A549 (cell line): ENCODE results near the gene TRMT44. TPM values are rescaled to one million over a fixed set of nuclear protein-coding genes. Genes with fewer than 3 reads are reported as not detected.

Experiments
- ATAC-seq, 2 experiments: fragments of 200-7000 bp in 1 of 2; fragments of >200 bp in 1 of 2; cut with Nextera tagmentation in 1 of 2; cut with Tn5 transposase in 1 of 2; 3 replicates each; pipeline versions ENCODE4 v1.8.0 to v1.9.1; 2018 to 2020; ENCODE audit warnings: mild to moderate bottlenecking in 1 of 2, moderate library complexity in 1 of 2
- CTCF ChIA-PET: fragments of 300-600 bp; sonication (Branson Sonifier 250); formaldehyde crosslinking; extraction: SDS; loops from one replicate; lab custom pipeline; 2021; ENCODE audit warnings: antibody characterized with exemption, inconsistent platforms; lab: Yijun Ruan, JAX
- POLR2A ChIA-PET: fragments of 350-600 bp; formaldehyde crosslinking; extraction: SDS; loops from one replicate; lab custom pipeline; 2021; ENCODE audit warnings: antibody characterized with exemption, inconsistent platforms; lab: Yijun Ruan, JAX
- DNase-seq, 2 experiments: peaks; one replicate each; pipeline versions ENCODE4 v3.0.0 to v3.0.0-alpha.2; 2011 to 2016; ENCODE audit warnings: low read depth in 1 of 2, low spot score in 1 of 2
- FAIRE-seq: peaks from 2 replicates; lab custom pipeline; 2011; peaks lifted over from hg19 to GRCh38; lab: Jason Lieb, UNC
- H3K27ac ChIP-seq, 2 experiments: fragments of >200 bp; sonication (Bioruptor Twin); formaldehyde crosslinking; 3 replicates each; pipeline ENCODE4 v1.5.1; 2016 to 2017
- H3K4me1 ChIP-seq: fragments of >200 bp; sonication (Bioruptor Twin); formaldehyde crosslinking; 3 replicates; pipeline ENCODE4 v1.6.1; 2016
- H3K4me2 ChIP-seq: fragments of >200 bp; sonication (Bioruptor Twin); formaldehyde crosslinking; 3 replicates; pipeline ENCODE4 v1.6.1; 2016
- H3K4me3 ChIP-seq: fragments of >200 bp; sonication (Bioruptor Twin); formaldehyde crosslinking; 3 replicates; pipeline ENCODE4 v1.5.1; 2016
- H3K9me3 ChIP-seq: fragments of >200 bp; sonication (Bioruptor Twin); formaldehyde crosslinking; 3 replicates; pipeline ENCODE4 v1.6.1; 2016
- BCL3 ChIP-seq: fragments of >200 bp; sonication (Bioruptor Twin); formaldehyde crosslinking; IDR thresholded peaks from 3 replicates; pipeline ENCODE4 v1.6.1; 2016
- BHLHE40 ChIP-seq: IDR thresholded peaks from 2 replicates; pipeline ENCODE4 v1.6.1; 2012; ENCODE audit warnings: low read depth, low read length, inconsistent platforms
- CHD2 ChIP-seq: fragments of 150-350 bp; IDR thresholded peaks from 2 replicates; pipeline ENCODE4 v1.6.1; 2014; ENCODE audit warnings: low read length; ENCODE audit not compliant: partially characterized antibody
- CHD4 ChIP-seq: fragments of 200-600 bp; sonication (generic); IDR thresholded peaks from 2 replicates; pipeline ENCODE4 v1.6.1; 2016; ENCODE audit warnings: antibody characterized with exemption, mild to moderate bottlenecking, borderline replicate concordance
- ELK1 ChIP-seq: fragments of 150-350 bp; IDR thresholded peaks from 2 replicates; pipeline ENCODE4 v1.6.1; 2014; ENCODE audit warnings: low read depth, mild to moderate bottlenecking, low read length
- EP300 ChIP-seq, 2 experiments: fragments of >200 bp; sonication (Bioruptor Twin); formaldehyde crosslinking; IDR thresholded peaks; 2 replicates in 1 of 2; 3 replicates in 1 of 2; pipeline ENCODE4 v1.6.1; 2016 to 2017
- FOSB ChIP-seq: fragments of 250-450 bp; sonication (Bioruptor Pico); IDR thresholded peaks from 2 replicates; pipeline ENCODE4 v1.5.0; 2020; ENCODE audit warnings: mild to moderate bottlenecking, moderate library complexity
- FOSL2 ChIP-seq, 2 experiments: fragments of 450-650 bp in 1 of 2; fragments of >200 bp in 1 of 2; sonication (Bioruptor Twin) in 1 of 2; formaldehyde crosslinking; IDR thresholded peaks; 2 replicates each; pipeline versions ENCODE4 v1.5.0 to v1.6.1; 2016 to 2020; ENCODE audit warnings: mild to moderate bottlenecking in 1 of 2, moderate library complexity in 1 of 2
- GATA3 ChIP-seq: IDR thresholded peaks from 2 replicates; pipeline ENCODE4 v1.6.1; 2012; ENCODE audit warnings: borderline replicate concordance
- HDAC2 ChIP-seq: fragments of 200-600 bp; sonication (generic); IDR thresholded peaks from 2 replicates; pipeline ENCODE4 v1.6.1; 2016
- HOXB13 ChIP-seq: fragments of 250-450 bp; sonication (Bioruptor Pico); IDR thresholded peaks from 2 replicates; pipeline ENCODE4 v1.5.0; 2020; ENCODE audit warnings: low read depth, mild to moderate bottlenecking, moderate library complexity
- JUNB ChIP-seq: fragments of >200 bp; sonication (Bioruptor Twin); formaldehyde crosslinking; IDR thresholded peaks from 2 replicates; pipeline ENCODE4 v1.6.1; 2016
- KDM5A ChIP-seq: fragments of 200-600 bp; sonication (generic); IDR thresholded peaks from 2 replicates; pipeline ENCODE4 v1.6.1; 2016; ENCODE audit warnings: antibody characterized with exemption, mild to moderate bottlenecking
- MAFK ChIP-seq: fragments of 450-650 bp; IDR thresholded peaks from 2 replicates; pipeline ENCODE4 v1.6.1; 2014; ENCODE audit not compliant: partially characterized antibody
- NFE2L2 ChIP-seq: fragments of 150-350 bp; conservative IDR thresholded peaks from 2 replicates; pipeline ENCODE4 v1.6.1; 2014; ENCODE audit warnings: low read length
- NPAS2 ChIP-seq: fragments of 250-450 bp; sonication (Bioruptor Pico); IDR thresholded peaks from 2 replicates; pipeline ENCODE4 v1.8.0; 2022; ENCODE audit warnings: mild to moderate bottlenecking, moderate library complexity, borderline replicate concordance
- NR3C1 ChIP-seq: fragments of >200 bp; sonication (Bioruptor Twin); formaldehyde crosslinking; IDR thresholded peaks from 3 replicates; pipeline ENCODE4 v1.6.1; 2017
- POLR2A ChIP-seq: IDR thresholded peaks from 2 replicates; pipeline ENCODE4 v1.6.1; 2012; ENCODE audit warnings: mild to moderate bottlenecking, low read length
- RCOR1 ChIP-seq: fragments of 150-350 bp; IDR thresholded peaks from 2 replicates; pipeline ENCODE4 v1.6.1; 2014; ENCODE audit warnings: antibody characterized with exemption, low read length, low read depth
- TFCP2L1 ChIP-seq: fragments of 250-450 bp; sonication (Bioruptor Pico); IDR thresholded peaks from 2 replicates; pipeline ENCODE4 v1.5.0; 2021; ENCODE audit warnings: mild to moderate bottlenecking
- USF2 ChIP-seq: fragments of 450-650 bp; IDR thresholded peaks from 2 replicates; pipeline ENCODE4 v1.6.1; 2014; ENCODE audit warnings: antibody characterized with exemption
- ZNF302 ChIP-seq: fragments of 250-450 bp; sonication (Bioruptor Pico); IDR thresholded peaks from 2 replicates; pipeline ENCODE4 v1.9.0; 2021; ENCODE audit warnings: inconsistent platforms, mild to moderate bottlenecking, moderate library complexity
- WGBS: methylation state at CpG from one replicate; pipeline ENCODE4 v1.1.6; 2017; ENCODE audit errors: missing lambda C conversion rate; 5-methylcytosine and 5-hydroxymethylcytosine counted together
- polyA plus RNA-seq, 4 experiments: library from polyadenylated mRNA; depleted of rRNA in 3 of 4; stranded (reverse); fragments of >200 nt; fragmentation: RNase III in 1 of 4; extraction: RNeasy Plus Mini Kit Qiagen cat#74134 plus additional on column Dnase treatment in 1 of 4; gene quantifications; 2 replicates in 3 of 4; 3 replicates in 1 of 4; pipeline ENCODE4 v1.2.3, GENCODE V29; 2011 to 2017
- TF ChIP-seq, protein P1 (sequence below): fragments of 200-600 bp; sonication (generic); IDR thresholded peaks from 2 replicates; pipeline ENCODE4 v1.6.1; 2016; ENCODE audit warnings: antibody characterized with exemption, mild to moderate bottlenecking, moderate library complexity
- TF ChIP-seq, protein P2 (sequence below): fragments of >200 bp; sonication (Bioruptor Twin); formaldehyde crosslinking; IDR thresholded peaks from 3 replicates; pipeline ENCODE4 v1.5.1; 2016
- TF ChIP-seq, protein P3 (sequence below): IDR thresholded peaks from 2 replicates; pipeline ENCODE4 v1.6.1; 2012

Gene TRMT44
- polyA plus RNA-seq, 2 of the 4 experiments (the other 2 are of a cell fraction) = 5.0 to 7.0 TPM

GRCh38 chr4:8403976-8404375, 36.6 kb upstream of the TRMT44 start (continued):
- TF ChIP-seq, protein P1, sequence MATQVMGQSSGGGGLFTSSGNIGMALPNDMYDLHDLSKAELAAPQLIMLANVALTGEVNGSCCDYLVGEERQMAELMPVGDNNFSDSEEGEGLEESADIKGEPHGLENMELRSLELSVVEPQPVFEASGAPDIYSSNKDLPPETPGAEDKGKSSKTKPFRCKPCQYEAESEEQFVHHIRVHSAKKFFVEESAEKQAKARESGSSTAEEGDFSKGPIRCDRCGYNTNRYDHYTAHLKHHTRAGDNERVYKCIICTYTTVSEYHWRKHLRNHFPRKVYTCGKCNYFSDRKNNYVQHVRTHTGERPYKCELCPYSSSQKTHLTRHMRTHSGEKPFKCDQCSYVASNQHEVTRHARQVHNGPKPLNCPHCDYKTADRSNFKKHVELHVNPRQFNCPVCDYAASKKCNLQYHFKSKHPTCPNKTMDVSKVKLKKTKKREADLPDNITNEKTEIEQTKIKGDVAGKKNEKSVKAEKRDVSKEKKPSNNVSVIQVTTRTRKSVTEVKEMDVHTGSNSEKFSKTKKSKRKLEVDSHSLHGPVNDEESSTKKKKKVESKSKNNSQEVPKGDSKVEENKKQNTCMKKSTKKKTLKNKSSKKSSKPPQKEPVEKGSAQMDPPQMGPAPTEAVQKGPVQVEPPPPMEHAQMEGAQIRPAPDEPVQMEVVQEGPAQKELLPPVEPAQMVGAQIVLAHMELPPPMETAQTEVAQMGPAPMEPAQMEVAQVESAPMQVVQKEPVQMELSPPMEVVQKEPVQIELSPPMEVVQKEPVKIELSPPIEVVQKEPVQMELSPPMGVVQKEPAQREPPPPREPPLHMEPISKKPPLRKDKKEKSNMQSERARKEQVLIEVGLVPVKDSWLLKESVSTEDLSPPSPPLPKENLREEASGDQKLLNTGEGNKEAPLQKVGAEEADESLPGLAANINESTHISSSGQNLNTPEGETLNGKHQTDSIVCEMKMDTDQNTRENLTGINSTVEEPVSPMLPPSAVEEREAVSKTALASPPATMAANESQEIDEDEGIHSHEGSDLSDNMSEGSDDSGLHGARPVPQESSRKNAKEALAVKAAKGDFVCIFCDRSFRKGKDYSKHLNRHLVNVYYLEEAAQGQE = no peak
- TF ChIP-seq ELK1 (no peak), MAFK (no peak), JUNB (no peak), POLR2A (no peak), USF2 (no peak)

- peaks cover 8% of the 10 kb centered on the region; the same call in 1 of the 3 replicates for H3K4me1 ChIP-seq
- FAIRE-seq = no peak
- no peak for DNase-seq
- TF ChIP-seq NPAS2 (no peak), CHD4 (no peak), HOXB13 (CRISPR knock-in tag) (no peak), TFCP2L1 (CRISPR knock-in tag) (no peak), KDM5A (no peak), HDAC2 (no peak), CHD2 (no peak), EP300 (IDR thresholded peaks at IDR 0.05) (no peak), RCOR1 (no peak), JUNB (no peak), FOSL2 (IDR thresholded peaks at IDR 0.05) (no peak), FOSL2 (CRISPR knock-in tag; IDR thresholded peaks at IDR 0.05) (no peak), BCL3 (no peak), BHLHE40 (no peak), FOSB (CRISPR knock-in tag) (no peak), ZNF302 (CRISPR knock-in tag) (no peak), GATA3 (no peak), NFE2L2 (no peak), NR3C1 (no peak)
- TF ChIP-seq, protein P2, sequence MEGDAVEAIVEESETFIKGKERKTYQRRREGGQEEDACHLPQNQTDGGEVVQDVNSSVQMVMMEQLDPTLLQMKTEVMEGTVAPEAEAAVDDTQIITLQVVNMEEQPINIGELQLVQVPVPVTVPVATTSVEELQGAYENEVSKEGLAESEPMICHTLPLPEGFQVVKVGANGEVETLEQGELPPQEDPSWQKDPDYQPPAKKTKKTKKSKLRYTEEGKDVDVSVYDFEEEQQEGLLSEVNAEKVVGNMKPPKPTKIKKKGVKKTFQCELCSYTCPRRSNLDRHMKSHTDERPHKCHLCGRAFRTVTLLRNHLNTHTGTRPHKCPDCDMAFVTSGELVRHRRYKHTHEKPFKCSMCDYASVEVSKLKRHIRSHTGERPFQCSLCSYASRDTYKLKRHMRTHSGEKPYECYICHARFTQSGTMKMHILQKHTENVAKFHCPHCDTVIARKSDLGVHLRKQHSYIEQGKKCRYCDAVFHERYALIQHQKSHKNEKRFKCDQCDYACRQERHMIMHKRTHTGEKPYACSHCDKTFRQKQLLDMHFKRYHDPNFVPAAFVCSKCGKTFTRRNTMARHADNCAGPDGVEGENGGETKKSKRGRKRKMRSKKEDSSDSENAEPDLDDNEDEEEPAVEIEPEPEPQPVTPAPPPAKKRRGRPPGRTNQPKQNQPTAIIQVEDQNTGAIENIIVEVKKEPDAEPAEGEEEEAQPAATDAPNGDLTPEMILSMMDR = no peak
- TF ChIP-seq, protein P3, sequence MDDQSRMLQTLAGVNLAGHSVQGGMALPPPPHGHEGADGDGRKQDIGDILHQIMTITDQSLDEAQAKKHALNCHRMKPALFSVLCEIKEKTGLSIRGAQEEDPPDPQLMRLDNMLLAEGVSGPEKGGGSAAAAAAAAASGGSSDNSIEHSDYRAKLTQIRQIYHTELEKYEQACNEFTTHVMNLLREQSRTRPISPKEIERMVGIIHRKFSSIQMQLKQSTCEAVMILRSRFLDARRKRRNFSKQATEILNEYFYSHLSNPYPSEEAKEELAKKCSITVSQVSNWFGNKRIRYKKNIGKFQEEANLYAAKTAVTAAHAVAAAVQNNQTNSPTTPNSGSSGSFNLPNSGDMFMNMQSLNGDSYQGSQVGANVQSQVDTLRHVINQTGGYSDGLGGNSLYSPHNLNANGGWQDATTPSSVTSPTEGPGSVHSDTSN = no peak
- H3K4me2 ChIP-seq = no peak overlapping the region
- no peak overlapping the region for H3K27ac ChIP-seq
- ChIA-PET POLR2A (no interaction called here), CTCF (interaction anchor here (0.7 to 20.7 kb wide), 5 partner anchors 11 to 228 kb away, joined by 3 to 270 read pairs (median 9); partner anchors contain the start of gene HTRA3)
- no peak overlapping the region for H3K4me3 ChIP-seq
- no peaks in the 10 kb centered on the region for H3K9me3 ChIP-seq
- WGBS = 81% methylated on average over 12 of the region's 14 CpGs
- ATAC-seq = no peak
Measured at GRCh38 chr4:8404791-8405515, 35.6 kb upstream of the TRMT44 start.
